ENCODE data around the gene DYNC1H1. TPM values are rescaled to one million over a fixed set of nuclear protein-coding genes. Genes with fewer than 3 reads are reported as not detected.

DYNC1H1 gene
- total and polyA plus RNA-seq, 12 donors = 202 to 509 (median 348) TPM

- 91 to 98% (median 93%) methylated on average over 16 to 19 of the region's 19 CpGs for WGBS, 4 donors
- DNase-seq = no peak
- H3K36me3 ChIP-seq (replicated peaks in 1 of 2) = peaks cover 0 to 100% of the 10 kb centered on the region in 2 donors
- H3K4me1 ChIP-seq (replicated peaks in 1 of 2) = no peaks in the 10 kb centered on the region
- no peaks in the 10 kb centered on the region for H3K27me3 ChIP-seq
- no peak overlapping the region for H3K4me3 ChIP-seq
- intact Hi-C loops (cut with DNase I) = no loop called here
- TF ChIP-seq CTCF (IDR thresholded peaks at IDR 0.05) = no peak
- no peak for TF ChIP-seq POLR2A (IDR thresholded peaks at IDR 0.05)
- H3K9me3 ChIP-seq (replicated peaks in 1 of 3) = no peaks in the 10 kb centered on the region
- H3K27ac ChIP-seq = no peak overlapping the region
Observed at GRCh38 chr14:102018251-102018650, 53.9 kb downstream of the DYNC1H1 start.

GRCh38 chr14:102019006-102019540 lies 54.7 kb downstream of the DYNC1H1 start:
- Histone ChIP-seq H3K27ac (no peak overlapping the region), H3K4me1 (replicated peaks in 1 of 2) (no peaks in the 10 kb centered on the region), H3K4me3 (no peak overlapping the region), H3K27me3 (no peaks in the 10 kb centered on the region), H3K9me3 (replicated peaks in 1 of 3) (no peaks in the 10 kb centered on the region), H3K36me3 (replicated peaks in 1 of 2) (peaks cover 0 to 100% of the 10 kb centered on the region in 2 donors)
- TF ChIP-seq CTCF (IDR thresholded peaks at IDR 0.05) (no peak), POLR2A (IDR thresholded peaks at IDR 0.05) (no peak)
- 91 to 95% (median 92%) methylated on average over 9 of the region's 9 CpGs for whole genome bisulfite sequencing, 4 donors
- no peak for DNase-seq
- intact Hi-C loops (cut with DNase I) = no loop called here

- H3K27me3 ChIP-seq = no peaks in the 10 kb centered on the region
- H3K36me3 ChIP-seq (replicated peaks in 1 of 2) = peaks cover 0 to 96% of the 10 kb centered on the region in 2 donors
- no peaks in the 10 kb centered on the region for H3K9me3 ChIP-seq (replicated peaks in 1 of 3)
- no peak overlapping the region for H3K27ac ChIP-seq
- intact Hi-C loops (cut with DNase I) = no loop called here
- H3K4me1 ChIP-seq (replicated peaks in 1 of 2) = no peaks in the 10 kb centered on the region
- no peak for DNase-seq
- H3K4me3 ChIP-seq = no peak overlapping the region
- TF ChIP-seq CTCF (IDR thresholded peaks at IDR 0.05) (no peak), POLR2A (IDR thresholded peaks at IDR 0.05) (no peak)
- 81 to 86% (median 84%) methylated on average over 10 to 13 of the region's 13 CpGs for WGBS, 4 donors
Observed at GRCh38 chr14:102020058-102020971, 55.9 kb downstream of the DYNC1H1 start.

GRCh38 chr14:102026934-102027333 lies 62.6 kb downstream of the DYNC1H1 start:
- no peak for DNase-seq
- H3K36me3 ChIP-seq (replicated peaks in 1 of 2) = peaks cover 0 to 96% of the 10 kb centered on the region in 2 donors
- no peak overlapping the region for H3K27ac ChIP-seq
- intact Hi-C loops (cut with DNase I) = no loop called here
- H3K27me3 ChIP-seq = no peaks in the 10 kb centered on the region
- H3K4me1 ChIP-seq (replicated peaks in 1 of 2) = no peaks in the 10 kb centered on the region
- WGBS, 4 donors = 86 to 93% (median 90%) methylated on average over 9 of the region's 9 CpGs
- H3K9me3 ChIP-seq (replicated peaks in 1 of 3) = no peaks in the 10 kb centered on the region
- H3K4me3 ChIP-seq = no peak overlapping the region
- no peak for TF ChIP-seq CTCF (IDR thresholded peaks at IDR 0.05)
- TF ChIP-seq POLR2A (IDR thresholded peaks at IDR 0.05) = no peak

Data from adrenal gland (tissue), 12 donors.